GM19099 (cell line): ENCODE measurements around the gene ZNF287.

Source experiments
- POLR2A ChIP-seq: IDR thresholded peaks from 3 replicates; pipeline ENCODE4 v1.6.1; 2011; ENCODE audit warnings: low read depth; ENCODE audit not compliant: insufficient read length; ENCODE audit errors: extremely low read depth

Gene ZNF287

DNA sequence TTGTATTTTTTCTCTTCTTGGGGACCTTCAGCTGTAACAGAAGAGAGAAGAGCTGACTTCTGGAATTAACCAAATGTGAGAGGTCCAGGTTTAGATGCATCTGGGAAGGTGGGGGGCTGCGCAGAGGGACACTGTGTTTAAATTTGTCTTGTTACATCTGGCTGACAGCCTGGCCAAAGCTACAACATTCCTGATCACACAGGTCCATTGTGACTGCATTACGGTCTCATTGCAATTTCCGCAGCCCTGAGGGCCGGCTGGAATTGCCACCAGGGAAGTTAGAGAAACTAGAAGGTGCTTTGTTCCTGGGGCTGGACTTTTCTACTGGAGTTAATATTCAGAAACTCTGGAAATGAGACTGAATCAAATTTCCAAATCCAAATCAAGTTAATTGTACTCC, 39.1 kb downstream of the ZNF287 start:
- TF ChIP-seq POLR2A: no peak

DNA sequence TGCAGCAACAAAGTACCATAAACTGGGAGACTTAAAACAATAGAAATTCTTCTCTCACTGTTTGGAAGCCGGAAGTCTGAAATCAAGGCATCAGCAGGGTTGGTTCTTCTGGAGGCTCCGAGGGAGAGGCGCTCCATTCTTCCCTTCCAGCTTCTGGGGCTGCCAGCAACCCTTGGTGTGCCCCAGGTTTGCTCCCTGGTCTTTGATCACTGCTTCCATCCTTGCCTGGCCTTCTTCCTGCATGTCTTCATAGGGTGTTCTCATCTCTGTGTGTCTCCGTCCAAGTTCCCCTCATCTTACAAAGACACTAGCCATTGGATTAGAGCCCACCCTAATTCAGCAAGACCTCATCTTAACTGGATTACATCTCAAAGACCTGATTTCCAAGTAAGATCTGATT, 41.7 kb downstream of the ZNF287 start:
- no peak for TF ChIP-seq POLR2A

DNA sequence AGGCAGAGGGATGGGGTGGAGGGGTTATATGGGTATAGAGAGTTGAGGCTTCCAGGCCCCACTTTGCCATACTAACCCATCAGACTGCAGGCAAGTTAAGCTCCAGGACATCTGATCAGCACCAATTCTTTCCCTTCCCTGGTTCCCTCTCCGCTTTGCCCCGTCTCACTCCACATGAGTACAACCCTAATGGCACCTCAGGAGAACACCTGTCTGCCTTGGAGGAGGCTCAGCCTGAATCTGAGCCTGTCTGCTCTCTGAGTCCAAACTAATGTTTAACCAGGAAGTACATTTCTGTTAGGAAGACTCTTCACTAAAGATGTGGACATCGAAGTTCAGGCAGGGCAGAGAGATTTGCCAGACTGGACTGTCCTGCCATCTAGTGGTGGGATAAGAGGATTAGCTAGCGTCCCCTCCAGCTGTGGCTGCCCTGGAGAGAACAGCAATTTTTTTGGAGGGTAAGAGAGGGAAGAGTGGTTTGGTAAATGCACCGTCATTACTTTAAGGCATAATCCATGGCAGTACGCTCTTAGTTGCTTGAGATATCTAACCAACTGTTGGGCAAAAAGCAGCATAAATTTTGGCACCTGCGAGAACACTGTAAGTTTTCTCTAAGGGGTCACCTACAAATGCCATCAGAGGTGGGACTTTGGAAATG, 47.8 kb downstream of the ZNF287 start:
- no peak for TF ChIP-seq POLR2A

DNA sequence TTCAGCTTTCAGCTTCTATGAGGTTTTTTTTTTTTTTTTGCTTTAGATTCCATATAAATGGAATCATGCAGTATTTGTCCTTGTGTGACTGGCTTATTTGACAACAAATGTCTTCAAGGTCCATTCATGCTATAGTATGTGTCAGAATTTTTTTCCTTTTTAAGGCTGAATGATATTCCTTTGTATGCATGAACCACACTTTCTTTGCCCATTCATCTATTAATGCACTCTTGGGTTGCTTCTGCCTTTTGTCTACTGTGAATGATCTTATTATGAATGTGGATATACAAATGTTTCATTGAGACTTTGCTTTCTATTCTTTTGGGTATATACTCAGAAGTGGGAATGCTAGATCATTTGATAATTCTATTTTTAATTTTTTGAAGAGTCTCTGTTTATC, 50.0 kb downstream of the ZNF287 start:
- TF ChIP-seq POLR2A: no peak

DNA sequence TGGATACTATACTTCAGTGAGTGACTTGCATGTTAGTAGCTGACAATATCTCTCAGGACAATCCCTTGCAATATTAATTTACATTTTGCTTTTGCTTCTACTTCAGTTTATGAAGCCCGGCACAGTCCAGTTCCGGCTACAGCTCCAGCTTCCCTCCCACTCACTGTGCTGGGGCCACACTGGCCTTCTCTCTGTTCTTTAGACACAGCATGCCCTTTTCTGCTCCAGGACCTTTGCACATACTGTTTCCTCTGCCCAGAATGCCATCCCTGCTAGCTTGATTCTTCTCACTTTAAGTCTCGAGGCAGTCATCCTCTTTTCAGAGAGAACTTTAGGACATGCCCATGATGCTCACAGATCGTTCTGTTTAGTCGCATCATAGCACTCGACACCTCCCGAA, 51.5 kb downstream of the ZNF287 start:
- TF ChIP-seq POLR2A: no peak

DNA sequence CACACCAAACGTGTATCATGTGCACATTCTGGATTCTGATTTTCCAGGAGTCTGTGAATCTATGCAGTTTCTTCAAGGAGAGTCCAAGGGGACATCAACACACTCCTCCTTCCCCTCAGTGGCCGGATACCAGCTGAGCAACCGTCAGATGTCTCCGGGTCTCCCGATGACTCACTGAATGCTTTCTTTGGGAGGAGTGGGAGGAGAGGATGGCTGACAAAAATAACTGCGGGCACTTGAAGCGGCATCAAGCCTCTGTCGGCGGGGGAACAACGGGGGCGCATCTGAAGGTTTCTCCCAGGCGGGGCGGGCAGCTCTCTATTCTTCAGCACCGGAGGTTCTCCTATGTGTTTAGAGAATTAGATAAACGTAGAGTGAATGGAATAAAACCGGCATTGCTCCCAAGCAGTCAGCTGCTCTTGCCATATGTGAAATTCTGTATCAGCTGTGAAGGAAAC, 52.4 kb downstream of the ZNF287 start:
- TF ChIP-seq POLR2A: no peak

DNA sequence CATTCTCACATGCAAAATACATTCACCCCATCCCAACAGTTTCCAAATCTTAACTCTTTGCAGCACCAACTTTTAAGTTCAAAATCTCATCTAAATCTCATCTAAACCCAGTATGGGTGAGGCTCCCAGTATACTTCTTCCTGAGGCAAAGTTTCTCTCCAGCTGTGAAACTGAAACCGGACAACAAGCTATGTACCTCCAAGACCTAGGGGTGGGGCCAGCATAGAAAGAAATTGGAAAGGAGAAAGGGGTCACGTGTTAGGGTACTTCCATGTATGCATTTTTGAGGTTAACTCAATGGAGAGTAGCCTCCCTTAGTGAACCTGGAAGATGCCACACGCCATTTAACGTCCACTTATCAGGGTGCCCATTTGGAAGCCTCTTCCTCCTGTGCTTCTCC, 53.1 kb downstream of the ZNF287 start:
- no peak for TF ChIP-seq POLR2A

DNA sequence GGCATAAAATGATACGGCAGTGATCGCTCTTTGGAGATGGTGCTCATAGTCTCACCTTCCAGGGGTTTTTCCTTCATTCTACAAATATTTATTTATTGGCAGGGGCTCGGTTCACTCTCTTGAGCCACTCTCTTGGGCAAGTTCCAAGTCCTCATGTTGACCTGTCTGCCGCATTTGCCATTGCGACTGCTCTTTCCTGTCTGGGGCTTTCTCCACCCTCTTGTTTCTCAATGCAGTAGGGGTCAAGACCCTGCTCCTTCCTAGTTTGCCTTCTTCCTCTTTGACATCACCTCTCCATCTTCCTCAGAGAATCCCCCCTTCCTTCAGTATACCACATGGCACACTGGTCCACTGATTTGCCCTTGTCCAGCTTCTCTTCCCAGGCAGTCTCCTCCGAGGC, 55.1 kb downstream of the ZNF287 start:
- no peak for TF ChIP-seq POLR2A

DNA sequence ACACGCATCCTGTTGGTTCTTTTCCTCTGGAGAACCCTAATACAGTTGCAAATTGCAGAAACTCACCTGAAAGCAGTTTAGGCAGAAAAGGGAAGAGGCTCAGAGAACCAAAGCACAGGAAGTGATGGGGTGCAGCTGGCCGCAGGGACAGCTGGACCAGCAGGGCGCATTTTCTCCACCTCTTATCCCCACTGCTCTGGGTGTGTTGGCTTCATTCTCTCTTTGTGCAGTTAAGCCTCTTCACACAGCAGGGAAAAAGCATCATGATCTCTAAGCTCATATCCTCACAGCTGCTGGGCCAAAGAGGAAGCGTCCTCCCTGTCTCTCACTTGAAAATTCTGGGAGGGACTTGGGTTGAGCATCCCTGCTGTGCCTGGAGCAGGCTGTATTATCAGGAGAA, 57.0 kb downstream of the ZNF287 start:
- no peak for TF ChIP-seq POLR2A

DNA sequence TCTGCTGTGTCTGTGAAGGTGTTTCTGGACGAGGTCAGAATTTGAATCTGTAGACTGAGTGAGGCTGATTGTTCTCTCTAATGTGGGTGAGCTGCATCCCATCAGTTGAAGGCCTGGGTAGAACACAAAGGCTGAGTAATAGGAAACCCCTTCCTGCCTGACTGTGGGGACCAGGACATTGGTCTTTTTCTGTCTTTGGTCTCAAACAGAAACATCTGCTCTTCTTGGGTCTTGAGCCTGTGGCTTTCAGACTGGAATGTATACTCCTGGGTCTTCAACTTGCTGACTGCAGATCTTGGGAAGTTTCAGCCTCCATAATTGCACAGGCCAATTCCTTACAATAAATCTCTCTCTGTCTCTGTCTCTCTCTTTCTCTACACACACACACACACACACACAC, 57.4 kb downstream of the ZNF287 start:
- TF ChIP-seq POLR2A: no peak

DNA sequence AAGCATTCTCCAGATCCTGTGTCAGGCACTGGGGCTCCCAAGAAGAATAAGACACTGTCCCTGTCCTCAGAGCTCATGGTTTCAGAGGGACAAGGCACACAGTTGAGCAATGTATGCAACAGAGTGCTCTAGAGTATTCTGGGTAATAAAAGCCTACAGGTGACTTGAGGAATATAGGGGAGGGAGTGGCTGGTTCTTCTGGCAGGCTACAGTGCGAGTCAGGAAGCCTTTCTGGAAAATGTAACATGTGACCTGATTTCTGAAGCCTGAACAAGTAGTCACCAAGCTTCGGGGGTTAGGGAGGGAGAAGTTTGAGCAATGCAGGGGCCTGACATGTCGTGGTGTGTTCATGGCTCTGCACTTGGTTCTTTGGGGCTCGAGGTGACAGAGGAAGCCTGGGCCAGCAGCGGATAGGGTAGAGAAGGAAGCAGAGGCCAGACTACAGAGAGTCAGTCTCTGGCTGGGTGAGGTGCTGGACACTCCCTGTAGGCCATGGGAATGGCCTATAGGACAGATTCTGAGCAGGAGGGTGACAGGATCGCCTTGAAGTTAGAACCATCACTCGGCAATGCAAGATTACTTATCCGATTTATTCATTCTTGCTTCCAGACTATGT, 61.0 kb downstream of the ZNF287 start:
- TF ChIP-seq POLR2A: no peak

DNA sequence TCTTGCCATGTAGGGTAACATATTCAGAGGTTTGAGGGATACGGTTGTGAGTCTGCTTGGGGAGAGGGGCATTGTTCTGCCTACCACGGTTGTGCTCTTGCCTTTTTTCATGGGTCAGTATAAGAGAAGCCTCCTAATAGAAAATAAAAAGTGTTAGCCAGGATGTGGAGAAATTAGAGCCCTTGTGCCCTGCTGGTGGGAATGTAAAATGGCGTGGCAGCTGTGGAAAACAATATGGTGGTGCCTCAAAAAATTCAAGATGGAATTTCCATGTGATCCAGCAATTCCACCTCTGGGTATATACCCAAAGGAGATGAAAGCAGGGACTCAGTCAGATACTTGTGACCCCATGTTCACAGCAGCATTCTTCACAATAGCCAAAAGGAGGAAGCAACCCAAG, 62.8 kb downstream of the ZNF287 start:
- no peak for TF ChIP-seq POLR2A

DNA sequence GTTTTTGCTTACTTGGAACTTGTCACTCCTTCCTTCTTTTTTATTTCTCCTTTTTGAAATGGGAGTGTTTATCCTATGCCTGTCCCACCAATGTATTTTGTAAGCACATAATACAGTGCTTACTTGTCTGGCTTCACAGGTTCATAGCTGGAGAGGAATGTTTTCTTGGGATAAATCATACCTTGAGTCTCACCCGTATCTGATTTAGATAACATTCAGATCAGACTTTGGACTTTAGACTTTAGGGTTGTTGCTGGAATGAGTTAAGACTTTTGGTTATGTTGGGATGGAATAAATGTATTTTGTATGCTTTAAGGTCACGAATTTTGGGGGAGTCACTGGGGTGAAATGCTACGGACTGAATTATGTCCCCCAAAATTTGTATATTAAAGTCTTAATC, 64.0 kb downstream of the ZNF287 start:
- TF ChIP-seq POLR2A: no peak
